ENCODE data around the gene NRDC. TPM values are rescaled to one million over a fixed set of nuclear protein-coding genes. Genes with fewer than 3 reads are reported as not detected.

The NRDC gene
- total RNA-seq, 1 experiment from 2014 or later: 147 TPM

DNA sequence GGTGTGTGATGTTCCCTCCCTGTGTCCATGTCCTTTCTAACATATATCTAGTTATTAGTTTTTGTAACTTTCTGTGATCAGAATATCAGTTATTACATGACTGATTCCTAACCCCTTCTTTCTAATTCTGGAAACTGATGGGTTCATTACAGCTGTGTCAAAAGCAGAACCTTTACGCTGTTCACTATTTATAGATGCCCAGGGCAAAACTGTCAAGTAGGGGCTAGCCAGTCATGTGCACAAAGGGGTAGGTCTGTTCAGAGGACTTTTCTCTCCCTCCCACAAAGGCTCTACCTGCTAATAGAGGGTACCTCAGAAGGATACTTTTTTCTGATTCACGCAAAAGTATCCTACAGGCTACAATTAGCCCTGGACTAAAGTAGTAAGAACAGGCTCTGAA lies 79.2 kb downstream of the NRDC start:
- no peaks in the 10 kb centered on the region for H3K9me3 Mint-ChIP-seq
- H3K4me3 Mint-ChIP-seq: no peak overlapping the region
- no peaks in the 10 kb centered on the region for H3K27me3 Mint-ChIP-seq (ENCODE audit: low read depth)
- Histone ChIP-seq H2BK5ac (ENCODE audit: insufficient read length, low read length) (no peak overlapping the region), H3T11ph (ENCODE audit: low read length) (no peak overlapping the region), H3K14ac (ENCODE audit: insufficient read depth, low read length) (no peak overlapping the region), H4K8ac (replicated peaks; ENCODE audit: insufficient read length, low read depth, low read length) (no peak overlapping the region), H3K23me2 (ENCODE audit: insufficient read length, low read depth, low read length, poor library complexity, severe bottlenecking) (no peaks in the 10 kb centered on the region), H4K5ac (ENCODE audit: insufficient read length, low read depth, low read length) (no peak overlapping the region), H2BK15ac (ENCODE audit: low read depth, low read length) (no peak overlapping the region), H4K91ac (ENCODE audit: insufficient read length, low read depth, low read length) (no peak overlapping the region), H3K4ac (ENCODE audit: low read depth, low read length) (no peak overlapping the region), H3K18ac (ENCODE audit: insufficient read length, low read depth, low read length) (no peak overlapping the region), H3K9ac (ENCODE audit: extremely low read depth, insufficient read length, low read length) (no peak overlapping the region), H3K9me3 (ENCODE audit: control insufficient read depth, low read depth, low read length) (no peaks in the 10 kb centered on the region), H3K4me1 (ENCODE audit: insufficient read depth, low read length) (no peaks in the 10 kb centered on the region), H3K79me1 (ENCODE audit: insufficient read depth, low read depth, low read length, poor library complexity, severe bottlenecking) (no peaks in the 10 kb centered on the region), H2BK12ac (ENCODE audit: insufficient read length, low read depth, low read length) (no peak overlapping the region), H3K56ac (ENCODE audit: insufficient read length, low read depth, low read length) (no peak overlapping the region), H4K20me1 (ENCODE audit: control insufficient read depth, insufficient read depth, insufficient read length) (no peaks in the 10 kb centered on the region), H2BK120ac (ENCODE audit: low read depth, low read length, poor library complexity, severe bottlenecking) (no peak overlapping the region), H2AK5ac (ENCODE audit: insufficient read length, low read length) (no peak overlapping the region), H3K27ac (ENCODE audit: insufficient read length, low read depth, low read length) (no peak overlapping the region), H3K4me2 (ENCODE audit: insufficient read depth, insufficient read length, low read length) (no peak overlapping the region), H3K79me2 (ENCODE audit: insufficient read depth, low read length) (no peaks in the 10 kb centered on the region), H3K27me3 (ENCODE audit: insufficient read depth, low read length) (no peaks in the 10 kb centered on the region), H3K23ac (ENCODE audit: insufficient read length, low read depth, low read length) (no peak overlapping the region), H2BK20ac (ENCODE audit: low read depth, low read length, poor library complexity, severe bottlenecking) (no peak overlapping the region), H2AFZ (ENCODE audit: low read length) (no peak overlapping the region)
- peaks cover 21 to 64% (median 46%) of the 10 kb centered on the region in 3 experiments; a peak in 6 of 7 replicates for H3K36me3 Mint-ChIP-seq (ENCODE audit: insufficient read depth in 1 of 3, low read depth in 3 of 3)
- no peaks in the 10 kb centered on the region for H3K4me1 Mint-ChIP-seq
- TF ChIP-seq, protein P1, sequence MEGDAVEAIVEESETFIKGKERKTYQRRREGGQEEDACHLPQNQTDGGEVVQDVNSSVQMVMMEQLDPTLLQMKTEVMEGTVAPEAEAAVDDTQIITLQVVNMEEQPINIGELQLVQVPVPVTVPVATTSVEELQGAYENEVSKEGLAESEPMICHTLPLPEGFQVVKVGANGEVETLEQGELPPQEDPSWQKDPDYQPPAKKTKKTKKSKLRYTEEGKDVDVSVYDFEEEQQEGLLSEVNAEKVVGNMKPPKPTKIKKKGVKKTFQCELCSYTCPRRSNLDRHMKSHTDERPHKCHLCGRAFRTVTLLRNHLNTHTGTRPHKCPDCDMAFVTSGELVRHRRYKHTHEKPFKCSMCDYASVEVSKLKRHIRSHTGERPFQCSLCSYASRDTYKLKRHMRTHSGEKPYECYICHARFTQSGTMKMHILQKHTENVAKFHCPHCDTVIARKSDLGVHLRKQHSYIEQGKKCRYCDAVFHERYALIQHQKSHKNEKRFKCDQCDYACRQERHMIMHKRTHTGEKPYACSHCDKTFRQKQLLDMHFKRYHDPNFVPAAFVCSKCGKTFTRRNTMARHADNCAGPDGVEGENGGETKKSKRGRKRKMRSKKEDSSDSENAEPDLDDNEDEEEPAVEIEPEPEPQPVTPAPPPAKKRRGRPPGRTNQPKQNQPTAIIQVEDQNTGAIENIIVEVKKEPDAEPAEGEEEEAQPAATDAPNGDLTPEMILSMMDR (conservative IDR thresholded peaks at IDR 0.05): no peak
- no CpG with 5 or more reads among the region's 2 CpGs for WGBS (ENCODE audit: extremely low coverage, insufficient read length, low lambda C conversion rate)
- H3K27ac Mint-ChIP-seq: no peak overlapping the region
- DNase-seq: no peak

All from H9 (cell line).